Type B pancreatic cell (in vitro differentiated cells): ENCODE data around the gene CAPNS1. TPM values are rescaled to one million over a fixed set of nuclear protein-coding genes. Genes with fewer than 3 reads are reported as not detected.
"Not testable (repeated sequence)": the region's sequence is repeated elsewhere in the genome, so short reads cannot be mapped to it uniquely, and the experiment has no call there.

Experiments used
- DNase-seq: peaks from one replicate; pipeline ENCODE4 v3.0.0; 2021; ENCODE audit warnings: mixed read lengths; ENCODE audit not compliant: unreplicated experiment; ENCODE audit errors: extremely low spot score
- H3K27ac Mint-ChIP-seq: 2 replicates; pipeline ENCODE4 v1.8.0; 2021; ENCODE audit warnings: mild to moderate bottlenecking, mixed read lengths
- H3K27me3 Mint-ChIP-seq: 2 replicates; pipeline ENCODE4 v1.8.0; 2021; ENCODE audit warnings: mixed read lengths
- H3K36me3 Mint-ChIP-seq: 2 replicates; pipeline ENCODE4 v1.8.0; 2021; ENCODE audit warnings: mixed read lengths
- H3K4me1 Mint-ChIP-seq: one replicate; pipeline ENCODE4 v1.8.0; 2021; ENCODE audit warnings: mixed read lengths; ENCODE audit not compliant: unreplicated experiment
- H3K4me3 Mint-ChIP-seq: 2 replicates; pipeline ENCODE4 v1.8.0; 2021; ENCODE audit warnings: mild to moderate bottlenecking, mixed read lengths
- H3K9me3 Mint-ChIP-seq: 2 replicates; pipeline ENCODE4 v1.8.0; 2021; ENCODE audit warnings: mixed read lengths
- total RNA-seq: library from RNA; stranded (reverse); gene quantifications from 2 replicates; pipeline ENCODE4 v1.2.1, GENCODE V29; 2021; ENCODE audit warnings: low replicate concordance
- TF ChIP-seq, protein P1 (sequence below): fragments of 200-600 bp; sonication (generic); conservative IDR thresholded peaks from 2 replicates; pipeline ENCODE4 v1.5.0; 2021; ENCODE audit warnings: antibody characterized with exemption, mild to moderate bottlenecking

CAPNS1 gene
- total RNA-seq, 1 donor from 2014 or later, result 426 TPM

DNA sequence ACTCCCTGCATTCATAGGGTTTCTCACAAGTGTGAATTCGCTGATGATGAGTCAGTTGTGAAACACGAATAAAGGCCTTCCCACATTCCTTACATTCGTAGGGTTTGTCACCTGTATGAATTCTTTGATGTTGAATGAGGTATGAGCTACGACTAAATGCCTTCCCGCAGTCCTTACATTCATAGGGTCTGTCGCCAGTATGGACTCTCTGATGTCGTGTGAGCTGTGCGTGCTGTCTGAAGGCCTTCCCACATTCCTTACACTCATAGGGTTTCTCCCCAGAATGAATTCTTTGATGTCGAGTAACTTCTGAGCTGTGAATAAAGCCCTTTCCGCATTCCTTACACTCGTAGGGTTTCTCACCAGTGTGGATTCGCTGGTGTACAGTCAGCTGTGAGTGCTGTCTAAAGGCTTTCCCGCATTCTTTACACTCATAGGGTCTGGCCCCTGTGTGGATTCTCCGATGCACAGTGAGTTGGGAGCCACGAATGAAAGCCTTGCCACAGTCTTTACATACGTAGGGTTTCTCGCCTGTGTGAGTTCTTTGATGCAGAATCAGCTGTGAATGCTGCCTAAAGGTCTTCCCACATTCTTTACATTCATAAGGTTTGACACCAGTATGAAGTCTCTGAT is 42.9 kb downstream of the CAPNS1 start:
- TF ChIP-seq, protein P1, sequence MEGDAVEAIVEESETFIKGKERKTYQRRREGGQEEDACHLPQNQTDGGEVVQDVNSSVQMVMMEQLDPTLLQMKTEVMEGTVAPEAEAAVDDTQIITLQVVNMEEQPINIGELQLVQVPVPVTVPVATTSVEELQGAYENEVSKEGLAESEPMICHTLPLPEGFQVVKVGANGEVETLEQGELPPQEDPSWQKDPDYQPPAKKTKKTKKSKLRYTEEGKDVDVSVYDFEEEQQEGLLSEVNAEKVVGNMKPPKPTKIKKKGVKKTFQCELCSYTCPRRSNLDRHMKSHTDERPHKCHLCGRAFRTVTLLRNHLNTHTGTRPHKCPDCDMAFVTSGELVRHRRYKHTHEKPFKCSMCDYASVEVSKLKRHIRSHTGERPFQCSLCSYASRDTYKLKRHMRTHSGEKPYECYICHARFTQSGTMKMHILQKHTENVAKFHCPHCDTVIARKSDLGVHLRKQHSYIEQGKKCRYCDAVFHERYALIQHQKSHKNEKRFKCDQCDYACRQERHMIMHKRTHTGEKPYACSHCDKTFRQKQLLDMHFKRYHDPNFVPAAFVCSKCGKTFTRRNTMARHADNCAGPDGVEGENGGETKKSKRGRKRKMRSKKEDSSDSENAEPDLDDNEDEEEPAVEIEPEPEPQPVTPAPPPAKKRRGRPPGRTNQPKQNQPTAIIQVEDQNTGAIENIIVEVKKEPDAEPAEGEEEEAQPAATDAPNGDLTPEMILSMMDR, result no peak
- no peak overlapping the region for H3K27ac Mint-ChIP-seq
- no peak overlapping the region for H3K4me3 Mint-ChIP-seq
- no peak for DNase-seq
- H3K36me3 Mint-ChIP-seq, result no peaks in the 10 kb centered on the region
- H3K4me1 Mint-ChIP-seq, result no peaks in the 10 kb centered on the region
- no peaks in the 10 kb centered on the region for H3K9me3 Mint-ChIP-seq
- no peaks in the 10 kb centered on the region for H3K27me3 Mint-ChIP-seq

DNA sequence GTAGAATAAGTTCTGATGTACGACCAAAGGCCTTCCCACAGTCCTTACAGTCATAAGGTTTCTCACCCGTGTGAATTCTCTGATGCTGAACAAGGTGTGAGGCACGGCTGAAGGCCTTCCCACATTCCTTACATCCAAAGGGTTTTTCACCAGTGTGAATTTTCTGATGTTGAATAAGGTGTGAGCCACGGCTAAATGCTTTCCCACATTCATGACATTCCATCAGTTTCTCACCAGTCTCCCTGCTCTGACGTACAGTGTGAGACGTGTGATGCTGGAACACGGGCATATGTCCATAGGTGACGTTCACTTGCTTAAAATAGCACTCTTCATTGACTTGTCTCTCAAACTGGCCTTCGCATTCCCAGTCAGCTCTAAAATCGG is 43.4 kb downstream of the CAPNS1 start:
- no peak overlapping the region for H3K27ac Mint-ChIP-seq
- DNase-seq, result no peak

DNA sequence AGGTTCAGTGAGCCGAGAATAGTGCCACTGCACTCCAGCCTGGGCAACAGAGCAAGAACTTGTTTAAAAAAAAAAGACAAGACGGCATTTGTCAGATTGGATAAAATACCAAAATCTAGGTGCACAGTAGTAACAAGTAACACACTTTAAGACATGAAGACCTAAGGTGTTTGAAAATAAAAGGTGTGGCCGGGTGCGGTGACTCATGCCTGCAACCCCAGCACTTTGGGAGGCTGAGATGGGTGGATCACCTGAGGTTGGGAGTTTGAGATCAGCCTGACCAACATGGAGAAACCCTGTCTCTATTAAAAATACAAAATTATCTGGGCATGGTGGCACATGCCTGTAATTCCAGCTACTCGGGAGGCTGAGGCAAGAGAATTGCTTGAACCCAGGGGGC is 46.9 kb downstream of the CAPNS1 start:
- not testable (repeated sequence) for H3K27ac Mint-ChIP-seq, H3K9me3 Mint-ChIP-seq, H3K4me1 Mint-ChIP-seq, H3K4me3 Mint-ChIP-seq, H3K27me3 Mint-ChIP-seq, H3K36me3 Mint-ChIP-seq, DNase-seq

More for the DNA sequence above, 43.4 kb downstream of the CAPNS1 start:
- H3K36me3 Mint-ChIP-seq, result no peaks in the 10 kb centered on the region
- TF ChIP-seq, protein P1, result no peak
- H3K4me3 Mint-ChIP-seq, result no peak overlapping the region
- H3K9me3 Mint-ChIP-seq, result no peaks in the 10 kb centered on the region
- no peaks in the 10 kb centered on the region for H3K27me3 Mint-ChIP-seq
- H3K4me1 Mint-ChIP-seq, result no peaks in the 10 kb centered on the region

GRCh38 chr19:36196249-36196648 is 56.4 kb downstream of the CAPNS1 start:
- TF ChIP-seq, protein P1, result no peak
- Mint-ChIP-seq H3K27ac (no peak overlapping the region), H3K4me3 (no peak overlapping the region), H3K27me3 (no peaks in the 10 kb centered on the region), H3K4me1 (no peaks in the 10 kb centered on the region), H3K9me3 (no peaks in the 10 kb centered on the region), H3K36me3 (peaks cover 16% of the 10 kb centered on the region)
- DNase-seq, result no peak

GRCh38 chr19:36198119-36198518 is 58.3 kb downstream of the CAPNS1 start:
- Mint-ChIP-seq H3K4me3 (no peak overlapping the region), H3K27ac (no peak overlapping the region), H3K27me3 (no peaks in the 10 kb centered on the region), H3K9me3 (no peaks in the 10 kb centered on the region), H3K4me1 (no peaks in the 10 kb centered on the region), H3K36me3 (peaks cover 15% of the 10 kb centered on the region)
- TF ChIP-seq, protein P1, result no peak
- DNase-seq, result no peak

Other genes with a start within 250 kb of the CAPNS1 start
- gene NFKBID, start 239.5 kb upstream of the CAPNS1 start, total RNA-seq, result 9.1 and 11.6 TPM in 2 replicates
- 1.0 and 1.3 TPM in 2 replicates for gene HCST, start 237.5 kb upstream of the CAPNS1 start, total RNA-seq
- gene TYROBP, start 231.8 kb upstream of the CAPNS1 start, total RNA-seq, result not detected in 2 replicates
- gene LRFN3, start 203.7 kb upstream of the CAPNS1 start, total RNA-seq, result 17.3 and 22.6 TPM in 2 replicates
- gene SDHAF1, start 144.9 kb upstream of the CAPNS1 start, total RNA-seq, result 16.1 and 17.3 TPM in 2 replicates
- 8.7 and 14.5 TPM in 2 replicates for gene SYNE4, start 131.3 kb upstream of the CAPNS1 start, total RNA-seq
- 17.8 and 24.8 TPM in 2 replicates for gene ALKBH6, start 125.9 kb upstream of the CAPNS1 start, total RNA-seq
- 5.6 and 51.1 TPM in 2 replicates for gene CLIP3, start 107.2 kb upstream of the CAPNS1 start, total RNA-seq
- gene THAP8, start 85.8 kb upstream of the CAPNS1 start, total RNA-seq, result 4.9 and 6.4 TPM in 2 replicates
- gene WDR62, start 85.2 kb upstream of the CAPNS1 start, total RNA-seq, result 3.3 and 12.5 TPM in 2 replicates
- not detected in 2 replicates for gene OVOL3, start 28.9 kb upstream of the CAPNS1 start, total RNA-seq
- 74.7 and 81.7 TPM in 2 replicates for gene POLR2I, start 25.2 kb upstream of the CAPNS1 start, total RNA-seq
- 106 and 148 TPM in 2 replicates for gene TBCB, start 24.6 kb upstream of the CAPNS1 start, total RNA-seq
- gene COX7A1, start 12.4 kb downstream of the CAPNS1 start, total RNA-seq, result not detected in 2 replicates
- gene ZNF565, start 74.6 kb downstream of the CAPNS1 start, total RNA-seq, result 5.6 and 6.8 TPM in 2 replicates
- 92.6 and 110 TPM in 2 replicates for gene ZNF146, start 75.0 kb downstream of the CAPNS1 start, total RNA-seq
- 7.6 and 10.9 TPM in 2 replicates for gene ZFP14, start 239.1 kb downstream of the CAPNS1 start, total RNA-seq